Measurements from ENCODE around the gene SHLD1. TPM values are rescaled to one million over a fixed set of nuclear protein-coding genes. Genes with fewer than 3 reads are reported as not detected.

SHLD1 gene
- total RNA-seq, 1 donor from 2014 or later: 1.9 TPM

- no peak for DNase-seq (ENCODE audit: low spot score)
- ATAC-seq: no peak
Observed at GRCh38 chr20:5885866-5886265, 135.7 kb downstream of the SHLD1 start.

GRCh38 chr20:5886788-5887187 is 136.6 kb downstream of the SHLD1 start:
- ATAC-seq (no peak), DNase-seq (ENCODE audit: low spot score) (no peak)

GRCh38 chr20:5887386-5887785 is 137.2 kb downstream of the SHLD1 start:
- ATAC-seq: no peak
- no peak for DNase-seq (ENCODE audit: low spot score)

- ATAC-seq: no peak
- no peak for DNase-seq (ENCODE audit: low spot score)
Observed at GRCh38 chr20:5888041-5888440, 137.8 kb downstream of the SHLD1 start.

- DNase-seq (ENCODE audit: low spot score) (no peak), ATAC-seq (no peak)
Observed at GRCh38 chr20:5890773-5891441, 140.7 kb downstream of the SHLD1 start.

- DNase-seq (ENCODE audit: low spot score) (no peak), ATAC-seq (no peak)
Observed at GRCh38 chr20:5893052-5893451, 142.9 kb downstream of the SHLD1 start.

GRCh38 chr20:5893621-5894020 is 143.4 kb downstream of the SHLD1 start:
- ATAC-seq (no peak), DNase-seq (ENCODE audit: low spot score) (no peak)

- ATAC-seq (no peak), DNase-seq (ENCODE audit: low spot score) (no peak)
Observed at GRCh38 chr20:5895626-5896025, 145.4 kb downstream of the SHLD1 start.

GRCh38 chr20:5899444-5899843 is 149.2 kb downstream of the SHLD1 start:
- ATAC-seq (no peak), DNase-seq (ENCODE audit: low spot score) (no peak)

- ATAC-seq (no peak), DNase-seq (ENCODE audit: low spot score) (no peak)
Observed at GRCh38 chr20:5900908-5901307, 150.7 kb downstream of the SHLD1 start.

- ATAC-seq (no peak), DNase-seq (ENCODE audit: low spot score) (no peak)
Observed at GRCh38 chr20:5908981-5909380, 158.8 kb downstream of the SHLD1 start.

- DNase-seq (ENCODE audit: low spot score) (no peak), ATAC-seq (no peak)
Observed at GRCh38 chr20:5910186-5910585, 160.0 kb downstream of the SHLD1 start.

GRCh38 chr20:5913166-5913565 is 163.0 kb downstream of the SHLD1 start:
- no peak for DNase-seq (ENCODE audit: low spot score)
- no peak for ATAC-seq

Other genes starting within 250 kb of the SHLD1 start
- gene GPCPD1, start 139.4 kb upstream of the SHLD1 start, total RNA-seq: 3.7 TPM
- 0.23 TPM for gene CHGB, start 161.1 kb downstream of the SHLD1 start, total RNA-seq
- 2.7 TPM for gene TRMT6, start 200.1 kb downstream of the SHLD1 start, total RNA-seq
- 1.4 TPM for gene MCM8, start 200.3 kb downstream of the SHLD1 start, total RNA-seq

Measured in left lobe of liver (tissue), 2 donors.